GM19025 (cell line): ENCODE data around the gene PSRC1.

Experiments used
- ATAC-seq: cut with Tn5 transposase; IDR thresholded peaks from one replicate; pipeline ENCODE4 v1.9.1; 2021; ENCODE audit warnings: mild to moderate bottlenecking, low read depth, moderate library complexity; ENCODE audit not compliant: unreplicated experiment

PSRC1 gene

GRCh38 chr1:109261006-109261405, 21.9 kb downstream of the PSRC1 start:
- ATAC-seq: no peak

DNA sequence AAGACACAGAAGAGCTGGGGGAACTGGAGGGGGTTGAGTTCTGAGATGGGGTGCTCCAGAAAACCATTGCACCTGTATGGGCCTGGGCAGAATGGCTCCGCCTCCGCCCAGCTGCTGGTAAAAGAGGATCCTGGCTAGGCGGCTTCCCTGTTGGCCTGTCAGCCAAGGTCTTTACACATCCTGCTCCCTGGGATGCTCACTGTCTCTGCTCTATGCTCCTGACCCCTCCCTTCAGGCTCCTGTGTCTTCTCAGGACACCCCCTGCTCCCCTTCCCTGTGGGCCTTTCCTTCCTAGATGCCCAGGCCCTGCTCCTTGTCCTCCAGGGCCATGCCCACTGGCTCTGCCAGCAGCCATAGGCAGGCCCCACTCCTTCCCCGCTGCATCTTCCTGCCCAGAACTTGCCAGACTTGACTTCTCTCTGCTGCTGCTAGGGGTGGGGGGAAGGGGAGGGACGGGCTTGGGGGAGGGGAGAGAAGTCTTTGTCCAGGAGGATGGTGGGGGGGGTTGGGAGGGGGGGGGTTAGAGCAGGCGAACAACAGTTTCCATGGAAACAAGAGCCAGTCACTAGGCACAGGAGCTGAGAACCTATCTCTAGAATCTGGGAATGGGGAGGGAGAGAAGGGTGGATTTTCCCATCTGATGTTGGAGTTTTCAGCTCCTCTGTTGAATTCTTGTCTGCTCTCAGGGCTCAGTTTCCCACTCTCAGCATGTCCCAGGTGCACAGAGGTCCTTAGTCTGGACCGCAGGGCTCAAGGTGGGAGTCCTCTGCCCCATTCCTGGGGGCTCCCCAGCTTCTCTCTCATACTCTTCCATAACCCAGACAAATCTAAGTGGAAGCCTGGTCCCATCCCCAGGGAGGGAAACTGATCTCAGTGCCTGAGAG, 23.0 kb downstream of the PSRC1 start:
- ATAC-seq: no peak

GRCh38 chr1:109258481-109259466, 24.2 kb downstream of the PSRC1 start:
- no peak for ATAC-seq

- ATAC-seq: no peak
These were observed 25.1 kb downstream of the PSRC1 start for GRCh38 chr1:109257682-109258421.

DNA sequence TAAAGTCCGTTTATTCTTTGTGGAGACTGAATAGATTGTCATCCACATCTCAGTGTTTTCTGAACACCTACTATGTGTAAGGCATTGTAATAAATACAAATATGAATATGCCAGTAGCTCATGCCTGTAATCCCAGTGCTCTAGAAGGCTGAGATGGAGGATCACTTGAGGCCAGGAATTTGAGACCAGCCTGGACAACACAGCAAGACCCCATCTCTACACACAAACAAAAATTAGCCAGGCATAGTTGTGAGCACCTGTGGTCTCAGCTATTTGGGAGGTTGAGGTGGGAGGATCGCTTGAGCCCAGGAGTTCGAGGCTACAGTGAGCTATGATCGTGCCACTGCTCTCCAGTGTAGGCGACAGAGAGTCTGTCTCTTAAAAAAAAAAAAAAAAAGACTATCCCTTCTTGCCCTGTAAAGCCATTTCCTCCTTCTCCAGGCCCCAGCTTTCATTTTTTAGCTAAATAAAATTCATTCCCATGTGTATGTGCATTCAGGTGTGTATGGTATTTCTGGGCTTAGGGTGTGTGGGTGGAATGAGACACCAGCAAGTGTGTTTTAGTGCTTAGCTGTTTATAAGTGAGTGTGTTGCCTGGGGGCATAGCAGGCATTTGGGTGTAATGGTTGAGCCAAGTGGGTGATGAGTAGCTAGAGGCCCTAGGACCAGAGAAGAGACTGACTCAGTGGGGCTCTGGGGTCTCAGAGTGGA, 25.8 kb downstream of the PSRC1 start:
- ATAC-seq: no peak

DNA sequence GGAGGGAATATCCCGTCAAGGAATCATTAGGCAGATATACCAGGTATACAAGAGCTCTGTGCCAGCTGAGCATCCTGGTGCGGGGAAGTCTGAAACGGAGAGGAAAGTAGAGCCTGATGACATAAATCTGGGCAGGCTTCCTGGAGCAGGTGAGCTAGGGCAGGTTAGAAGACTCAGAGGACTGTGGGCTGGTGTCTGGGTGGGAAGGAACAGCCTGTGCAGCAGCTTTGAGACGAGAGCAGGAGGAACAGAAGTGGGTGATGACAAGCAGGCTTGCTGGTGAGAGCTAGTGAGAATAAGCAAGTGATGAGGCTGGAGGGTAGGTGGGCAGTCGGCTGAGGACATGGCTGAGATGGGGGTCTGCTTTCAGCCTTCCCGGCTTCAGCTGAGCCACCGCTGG, 26.9 kb downstream of the PSRC1 start:
- no peak for ATAC-seq

GRCh38 chr1:109255678-109256077, 27.3 kb downstream of the PSRC1 start:
- ATAC-seq: no peak

DNA sequence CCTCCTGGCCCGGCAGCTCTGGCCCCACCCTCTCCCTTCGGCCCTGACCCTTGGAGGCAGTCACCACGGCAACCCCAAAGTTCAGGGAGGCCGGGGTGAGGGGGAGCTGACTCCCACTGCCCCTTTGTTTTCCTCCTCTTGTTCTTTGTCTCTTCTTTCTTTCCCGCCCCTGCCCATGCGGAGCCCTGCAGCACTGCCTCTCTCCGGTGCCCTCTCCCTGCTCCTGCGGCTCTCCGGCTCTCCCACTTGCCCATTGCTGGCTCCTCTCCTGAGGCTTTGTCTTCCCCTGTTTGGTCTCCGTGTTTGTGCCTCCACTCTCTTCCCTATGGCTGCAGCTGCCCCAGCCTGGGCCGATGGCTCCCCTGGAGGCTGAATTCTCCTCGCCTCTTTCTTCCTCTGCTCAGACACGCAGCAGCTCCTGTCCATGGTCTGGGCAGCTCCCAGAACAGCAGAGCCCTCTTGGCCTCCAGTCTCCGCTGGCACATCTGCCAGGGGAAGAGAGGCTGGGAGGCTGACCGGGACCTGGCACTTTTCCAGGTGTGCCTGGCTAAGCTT, 27.8 kb downstream of the PSRC1 start:
- ATAC-seq: no peak

GRCh38 chr1:109254621-109255096, 28.3 kb downstream of the PSRC1 start:
- no peak for ATAC-seq

- ATAC-seq: no peak
These were observed 28.9 kb downstream of the PSRC1 start for GRCh38 chr1:109253803-109254620.

DNA sequence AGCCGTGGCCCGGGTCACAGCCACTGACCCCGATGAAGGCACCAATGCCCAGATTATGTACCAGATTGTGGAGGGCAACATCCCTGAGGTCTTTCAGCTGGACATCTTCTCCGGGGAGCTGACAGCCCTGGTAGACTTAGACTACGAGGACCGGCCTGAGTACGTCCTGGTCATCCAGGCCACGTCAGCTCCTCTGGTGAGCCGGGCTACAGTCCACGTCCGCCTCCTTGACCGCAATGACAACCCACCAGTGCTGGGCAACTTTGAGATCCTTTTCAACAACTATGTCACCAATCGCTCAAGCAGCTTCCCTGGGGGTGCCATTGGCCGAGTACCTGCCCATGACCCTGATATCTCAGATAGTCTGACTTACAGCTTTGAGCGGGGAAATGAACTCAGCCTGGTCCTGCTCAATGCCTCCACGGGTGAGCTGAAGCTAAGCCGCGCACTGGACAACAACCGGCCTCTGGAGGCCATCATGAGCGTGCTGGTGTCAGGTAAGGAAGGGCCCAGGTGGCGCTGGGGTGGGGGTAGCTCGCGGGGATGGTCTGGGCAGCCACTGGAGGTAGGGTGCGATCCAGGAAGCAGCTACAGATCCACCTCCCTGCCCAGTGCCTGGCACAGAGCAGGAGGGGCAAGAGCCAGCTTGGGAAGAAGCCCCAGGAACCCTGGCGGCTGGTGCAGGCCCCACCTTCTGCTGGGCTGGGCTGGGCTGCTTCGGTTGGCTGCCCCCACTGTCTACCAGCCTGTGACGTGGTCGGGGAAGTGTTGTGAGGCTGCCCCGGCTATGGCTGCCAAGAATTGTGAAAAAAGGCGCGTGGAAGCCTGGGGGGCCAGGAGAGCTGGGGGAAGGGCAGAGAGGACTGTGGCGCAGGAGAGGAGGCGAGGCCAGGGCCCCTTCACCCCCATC, 29.8 kb downstream of the PSRC1 start:
- ATAC-seq: no peak

DNA sequence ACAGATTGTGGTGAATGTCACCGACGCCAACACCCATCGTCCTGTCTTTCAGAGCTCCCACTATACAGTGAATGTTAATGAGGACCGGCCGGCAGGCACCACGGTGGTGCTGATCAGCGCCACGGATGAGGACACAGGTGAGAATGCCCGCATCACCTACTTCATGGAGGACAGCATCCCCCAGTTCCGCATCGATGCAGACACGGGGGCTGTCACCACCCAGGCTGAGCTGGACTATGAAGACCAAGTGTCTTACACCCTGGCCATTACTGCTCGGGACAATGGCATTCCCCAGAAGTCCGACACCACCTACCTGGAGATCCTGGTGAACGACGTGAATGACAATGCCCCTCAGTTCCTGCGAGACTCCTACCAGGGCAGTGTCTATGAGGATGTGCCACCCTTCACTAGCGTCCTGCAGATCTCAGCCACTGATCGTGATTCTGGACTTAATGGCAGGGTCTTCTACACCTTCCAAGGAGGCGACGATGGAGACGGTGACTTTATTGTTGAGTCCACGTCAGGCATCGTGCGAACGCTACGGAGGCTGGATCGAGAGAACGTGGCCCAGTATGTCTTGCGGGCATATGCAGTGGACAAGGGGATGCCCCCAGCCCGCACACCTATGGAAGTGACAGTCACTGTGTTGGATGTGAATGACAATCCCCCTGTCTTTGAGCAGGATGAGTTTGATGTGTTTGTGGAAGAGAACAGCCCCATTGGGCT, 30.6 kb downstream of the PSRC1 start:
- no peak for ATAC-seq

DNA sequence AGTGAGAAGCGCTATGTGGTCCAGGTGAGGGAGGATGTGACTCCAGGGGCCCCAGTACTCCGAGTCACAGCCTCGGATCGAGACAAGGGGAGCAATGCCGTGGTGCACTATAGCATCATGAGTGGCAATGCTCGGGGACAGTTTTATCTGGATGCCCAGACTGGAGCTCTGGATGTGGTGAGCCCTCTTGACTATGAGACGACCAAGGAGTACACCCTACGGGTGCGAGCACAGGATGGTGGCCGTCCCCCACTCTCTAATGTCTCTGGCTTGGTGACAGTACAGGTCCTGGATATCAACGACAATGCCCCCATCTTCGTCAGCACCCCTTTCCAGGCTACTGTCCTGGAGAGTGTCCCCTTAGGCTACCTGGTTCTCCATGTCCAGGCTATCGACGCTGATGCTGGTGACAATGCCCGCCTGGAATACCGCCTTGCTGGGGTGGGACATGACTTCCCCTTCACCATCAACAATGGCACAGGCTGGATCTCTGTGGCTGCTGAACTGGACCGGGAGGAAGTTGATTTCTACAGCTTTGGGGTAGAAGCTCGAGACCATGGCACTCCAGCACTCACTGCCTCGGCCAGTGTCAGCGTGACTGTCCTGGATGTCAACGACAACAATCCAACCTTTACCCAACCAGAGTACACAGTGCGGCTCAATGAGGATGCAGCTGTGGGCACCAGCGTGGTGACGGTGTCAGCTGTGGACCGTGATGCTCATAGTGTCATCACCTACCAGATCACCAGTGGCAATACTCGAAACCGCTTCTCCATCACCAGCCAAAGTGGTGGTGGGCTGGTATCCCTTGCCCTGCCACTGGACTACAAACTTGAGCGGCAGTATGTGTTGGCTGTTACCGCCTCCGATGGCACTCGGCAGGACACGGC, 31.4 kb downstream of the PSRC1 start:
- ATAC-seq: no peak

DNA sequence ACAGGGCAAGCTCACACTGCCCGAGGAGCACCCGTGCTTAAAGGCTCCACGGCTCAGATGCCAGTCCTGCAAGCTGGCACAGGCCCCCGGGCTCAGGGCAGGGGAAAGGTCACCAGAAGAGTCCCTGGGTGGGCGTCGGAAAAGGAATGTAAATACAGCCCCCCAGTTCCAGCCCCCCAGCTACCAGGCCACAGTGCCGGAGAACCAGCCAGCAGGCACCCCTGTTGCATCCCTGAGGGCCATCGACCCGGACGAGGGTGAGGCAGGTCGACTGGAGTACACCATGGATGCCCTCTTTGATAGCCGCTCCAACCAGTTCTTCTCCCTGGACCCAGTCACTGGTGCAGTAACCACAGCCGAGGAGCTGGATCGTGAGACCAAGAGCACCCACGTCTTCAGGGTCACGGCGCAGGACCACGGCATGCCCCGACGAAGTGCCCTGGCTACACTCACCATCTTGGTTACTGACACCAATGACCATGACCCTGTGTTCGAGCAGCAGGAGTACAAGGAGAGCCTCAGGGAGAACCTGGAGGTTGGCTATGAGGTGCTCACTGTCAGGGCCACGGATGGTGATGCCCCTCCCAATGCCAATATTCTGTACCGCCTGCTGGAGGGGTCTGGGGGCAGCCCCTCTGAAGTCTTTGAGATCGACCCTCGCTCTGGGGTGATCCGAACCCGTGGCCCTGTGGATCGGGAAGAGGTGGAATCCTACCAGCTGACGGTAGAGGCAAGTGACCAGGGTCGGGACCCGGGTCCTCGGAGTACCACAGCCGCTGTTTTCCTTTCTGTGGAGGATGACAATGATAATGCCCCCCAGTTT, 32.3 kb downstream of the PSRC1 start:
- ATAC-seq: no peak
